ENCODE measurements around the gene ADAMTS16.

ADAMTS16 gene

DNA sequence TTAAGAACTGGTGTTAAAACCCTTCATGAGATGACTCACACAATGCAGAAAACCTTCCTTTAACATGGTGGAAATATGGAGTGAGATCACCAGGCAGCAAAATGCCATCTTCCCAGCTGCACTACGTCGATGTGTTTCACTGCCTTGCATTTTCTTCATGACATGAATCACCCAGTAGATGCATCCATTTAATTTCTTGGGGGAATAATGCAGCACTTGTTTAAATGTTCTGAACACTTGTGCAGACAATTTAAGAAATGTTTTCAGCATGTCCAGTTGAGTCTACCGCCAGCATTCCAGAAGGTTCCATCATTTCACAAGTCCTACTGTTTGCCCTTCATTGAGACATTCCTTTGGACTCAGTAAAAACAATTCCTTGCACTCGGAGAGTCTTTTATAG is 81.6 kb downstream of the ADAMTS16 start:
- no peak for DNase-seq (ENCODE audit: low read depth in 2 of 2, low spot score in 1 of 2)

DNA sequence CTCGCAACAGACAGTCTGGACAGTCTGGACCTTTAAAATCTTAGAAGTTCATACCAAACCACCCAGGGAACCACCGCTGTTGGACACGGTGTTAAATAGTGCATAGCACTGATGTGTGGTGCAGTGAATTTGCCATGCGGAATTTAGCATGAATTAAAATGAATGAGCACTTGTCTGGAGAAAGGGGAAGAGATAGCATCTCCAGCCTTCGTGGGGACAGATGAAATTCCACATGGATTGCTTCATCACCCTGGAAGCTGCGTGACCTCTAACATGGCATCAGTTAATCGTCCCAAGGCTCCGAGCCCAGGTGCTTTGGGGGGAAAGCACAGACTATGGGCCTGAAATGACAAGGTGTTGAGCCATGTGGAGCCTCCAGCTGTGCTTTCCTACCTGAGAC is 91.4 kb downstream of the ADAMTS16 start:
- no peak for DNase-seq (ENCODE audit: low read depth in 2 of 2, low spot score in 1 of 2)

DNA sequence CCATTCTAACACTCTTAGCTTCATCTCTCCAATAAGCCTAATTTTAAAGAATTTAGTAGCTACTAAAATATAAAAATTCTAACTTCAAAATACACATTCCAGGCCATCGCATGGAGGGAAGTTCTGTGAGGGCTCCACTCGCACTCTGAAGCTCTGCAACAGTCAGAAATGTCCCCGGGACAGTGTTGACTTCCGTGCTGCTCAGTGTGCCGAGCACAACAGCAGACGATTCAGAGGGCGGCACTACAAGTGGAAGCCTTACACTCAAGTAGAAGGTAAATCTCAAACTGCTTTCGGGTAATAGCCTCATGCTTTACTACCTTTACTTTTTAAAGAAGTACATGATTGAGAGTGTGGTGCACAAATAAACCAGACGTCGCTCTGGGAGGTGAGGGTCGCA is 94.8 kb downstream of the ADAMTS16 start:
- no peak for DNase-seq (ENCODE audit: low read depth in 2 of 2, low spot score in 1 of 2)

DNA sequence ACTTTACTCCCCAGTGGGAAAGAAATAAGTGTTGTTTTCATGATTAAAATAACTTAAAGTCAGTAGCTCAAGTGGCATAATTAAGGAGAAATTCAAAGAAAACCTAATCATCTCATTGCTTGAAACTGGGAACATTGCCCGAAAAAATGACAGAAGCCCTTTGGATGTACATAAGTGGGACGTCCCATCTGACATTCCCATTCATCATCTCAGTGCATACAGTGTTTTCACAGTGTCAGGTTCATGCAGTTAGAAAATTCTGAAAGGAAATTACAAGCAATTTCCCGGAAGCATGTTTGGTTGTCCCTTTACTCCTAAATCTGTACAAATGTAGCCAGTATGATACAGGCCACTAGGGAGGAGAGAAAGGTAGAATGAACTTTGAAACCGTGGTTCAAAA is 95.6 kb downstream of the ADAMTS16 start:
- DNase-seq (ENCODE audit: low read depth in 2 of 2, low spot score in 1 of 2), result no peak

DNA sequence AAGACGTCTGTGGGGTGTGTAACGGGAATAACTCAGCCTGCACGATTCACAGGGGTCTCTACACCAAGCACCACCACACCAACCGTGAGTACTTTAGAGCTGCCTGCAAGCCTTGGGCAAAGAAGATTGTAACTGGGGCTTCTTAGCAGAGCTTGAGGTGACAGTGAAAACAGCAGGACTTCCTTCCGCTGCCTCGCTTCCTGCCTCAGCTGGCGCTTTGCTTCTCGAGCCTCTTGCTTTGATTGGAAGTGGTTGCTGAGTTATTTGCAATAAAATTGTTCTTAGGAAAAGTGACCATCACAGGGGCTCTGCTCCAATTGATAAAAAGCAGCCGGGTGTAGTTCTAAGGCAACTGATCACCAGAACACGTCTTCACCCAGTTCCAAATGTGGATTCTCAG is 99.1 kb downstream of the ADAMTS16 start:
- DNase-seq (ENCODE audit: low read depth in 2 of 2, low spot score in 1 of 2), result no peak

DNA sequence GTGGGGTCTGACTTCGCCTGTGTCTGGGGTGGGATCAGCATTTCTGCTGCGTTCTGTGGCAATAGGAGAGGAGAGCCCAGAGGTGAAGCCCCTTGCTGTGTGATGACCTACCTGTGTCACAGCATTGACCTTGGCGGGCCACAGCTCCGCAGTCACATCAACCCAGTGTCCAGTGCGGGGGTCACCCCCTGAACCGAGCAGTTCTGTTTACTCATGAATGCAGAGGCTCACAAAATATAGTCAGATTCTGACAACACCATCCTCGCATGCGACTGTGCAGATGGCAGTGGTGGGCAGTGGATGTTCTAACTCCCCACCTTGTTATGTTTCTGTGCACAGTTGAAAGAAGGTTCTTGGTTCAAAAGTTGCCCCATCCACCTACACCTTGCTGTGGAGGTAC is 100.1 kb downstream of the ADAMTS16 start:
- no peak for DNase-seq (ENCODE audit: low read depth in 2 of 2, low spot score in 1 of 2)

DNA sequence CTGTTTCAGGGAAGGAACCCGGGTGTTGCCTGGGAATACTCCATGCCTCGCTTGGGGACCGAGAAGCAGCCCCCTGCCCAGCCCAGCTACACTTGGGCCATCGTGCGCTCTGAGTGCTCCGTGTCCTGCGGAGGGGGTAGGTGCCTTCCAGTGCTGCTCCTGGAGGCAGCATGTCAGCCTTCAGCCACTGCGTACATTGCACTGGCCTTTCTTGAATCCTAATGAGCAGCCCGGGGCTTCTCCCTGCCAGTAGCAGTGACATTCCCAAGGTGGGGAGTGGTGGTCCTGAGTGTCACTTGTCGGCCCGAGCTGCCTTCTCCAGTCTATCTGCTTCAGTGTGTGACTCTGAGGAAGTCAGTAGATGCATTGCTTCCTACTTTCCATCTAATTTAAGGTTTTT is 101.9 kb downstream of the ADAMTS16 start:
- no peak for DNase-seq (ENCODE audit: low read depth in 2 of 2, low spot score in 1 of 2)

DNA sequence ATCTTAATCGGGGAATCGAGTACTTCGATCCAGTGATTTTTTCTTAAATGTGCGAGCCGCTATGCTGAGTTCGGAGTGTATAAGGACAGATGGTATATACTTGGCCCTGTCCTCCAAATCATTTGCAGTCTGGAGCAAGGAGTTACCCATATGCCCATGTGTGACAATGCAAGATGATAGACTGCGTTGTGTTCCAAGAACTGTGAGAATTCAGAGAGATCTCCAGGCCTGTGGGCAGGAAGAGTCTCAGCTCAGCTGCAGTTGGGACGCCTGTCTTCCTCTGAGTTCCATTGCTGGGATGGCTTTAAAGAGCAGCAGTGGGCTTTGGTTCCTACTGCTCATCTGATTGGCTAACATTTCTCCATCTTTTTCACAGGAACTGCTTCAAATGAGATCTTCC is 106.6 kb downstream of the ADAMTS16 start:
- DNase-seq (ENCODE audit: low read depth in 2 of 2, low spot score in 1 of 2), result no peak

DNA sequence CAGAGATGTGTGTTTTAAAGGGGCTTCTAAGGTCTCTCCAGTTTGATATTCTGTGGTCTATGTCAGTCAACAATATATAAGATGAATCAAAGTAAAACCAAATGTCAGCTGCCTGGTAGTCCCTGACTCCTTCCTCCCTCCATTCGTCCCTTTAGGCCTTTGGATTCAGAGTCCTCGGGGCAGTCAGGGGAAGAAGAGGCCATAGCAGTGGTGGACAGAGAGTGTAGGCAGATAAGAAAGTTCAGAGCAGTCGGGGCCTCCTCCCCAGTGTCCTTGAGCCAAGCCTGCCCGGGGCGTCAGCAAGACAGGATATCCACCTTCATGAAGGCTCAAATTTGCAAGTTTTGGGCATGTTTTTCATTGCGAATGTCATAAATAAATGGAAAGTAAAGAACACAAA is 110.6 kb downstream of the ADAMTS16 start:
- no peak for DNase-seq (ENCODE audit: low read depth in 2 of 2, low spot score in 1 of 2)

DNA sequence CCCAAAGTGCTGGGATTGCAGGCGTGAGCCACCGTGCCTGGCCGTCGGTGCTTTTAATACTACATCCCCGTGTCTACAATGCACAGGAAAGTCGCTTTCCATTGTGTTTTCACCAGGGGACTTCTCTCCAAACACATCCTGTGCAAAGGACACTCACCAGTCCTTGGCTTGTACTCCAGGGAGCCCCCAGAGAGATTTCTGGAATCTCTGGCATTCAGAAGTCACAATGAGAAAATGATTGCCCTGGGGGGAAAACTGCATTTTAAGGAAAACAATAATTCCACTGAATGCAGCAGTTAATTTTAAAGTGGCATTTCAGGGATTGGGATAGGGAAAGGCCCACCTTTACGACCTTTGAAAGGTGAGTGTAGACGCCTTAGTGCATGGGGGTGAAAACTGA is 112.0 kb downstream of the ADAMTS16 start:
- DNase-seq (ENCODE audit: low read depth in 2 of 2, low spot score in 1 of 2), result no peak

DNA sequence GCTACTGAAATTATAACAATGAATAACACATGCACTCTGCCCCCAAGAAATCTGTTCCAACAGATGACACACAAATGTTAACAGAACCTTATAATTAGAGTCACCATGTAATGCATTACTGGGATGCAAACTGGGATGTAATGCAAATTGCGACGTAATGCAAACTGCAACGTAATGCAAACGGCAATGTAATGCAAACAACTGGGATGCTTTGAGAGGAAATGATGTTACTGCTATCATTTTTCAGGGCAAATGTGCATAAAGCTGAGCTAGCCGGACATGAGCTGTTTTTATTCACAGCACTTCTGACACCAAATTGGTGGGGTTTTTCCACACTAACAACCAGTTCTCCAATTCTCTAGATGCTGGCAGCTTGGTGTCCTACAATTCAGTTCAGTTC is 117.2 kb downstream of the ADAMTS16 start:
- DNase-seq (ENCODE audit: low read depth in 2 of 2, low spot score in 1 of 2), result no peak

DNA sequence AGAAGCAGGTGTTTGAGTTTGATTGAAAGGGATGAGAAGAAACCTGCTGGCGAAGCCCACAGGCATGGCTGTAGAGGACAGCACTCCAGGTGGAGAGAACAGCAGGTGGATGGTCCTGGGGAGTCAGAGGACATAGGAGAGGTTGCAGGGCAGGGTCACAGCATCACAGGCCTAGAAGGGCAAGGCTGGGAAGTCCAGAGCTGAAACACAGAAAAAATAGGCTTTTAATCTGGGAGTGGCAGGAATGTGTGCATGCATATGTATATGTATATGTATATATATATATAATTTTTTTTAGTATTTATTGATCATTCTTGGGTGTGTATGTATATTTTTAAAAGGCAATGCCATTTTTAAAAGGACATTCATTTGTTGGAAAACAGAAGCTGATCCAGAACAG is 118.4 kb downstream of the ADAMTS16 start:
- DNase-seq (ENCODE audit: low read depth in 2 of 2, low spot score in 1 of 2), result no peak

DNA sequence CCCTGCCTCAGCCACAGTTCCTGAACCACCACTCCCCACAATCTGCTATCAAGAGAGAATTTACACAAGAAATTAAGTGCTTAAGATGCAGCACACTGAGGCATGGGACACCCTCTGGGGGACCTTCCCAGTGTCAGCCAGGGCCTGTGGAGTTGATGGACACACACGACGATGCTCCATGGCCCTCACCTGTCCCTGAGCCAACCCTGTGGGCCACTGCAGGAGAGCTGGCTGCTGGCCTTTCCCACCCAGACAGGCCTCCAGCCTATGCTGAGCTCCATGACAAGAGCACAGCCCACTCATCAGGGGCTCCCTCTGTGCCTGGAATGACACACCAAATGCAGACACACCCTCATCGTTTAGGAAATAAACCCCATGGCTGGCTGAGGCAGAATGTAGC is 124.6 kb downstream of the ADAMTS16 start:
- no peak for DNase-seq (ENCODE audit: low read depth in 2 of 2, low spot score in 1 of 2)

DNA sequence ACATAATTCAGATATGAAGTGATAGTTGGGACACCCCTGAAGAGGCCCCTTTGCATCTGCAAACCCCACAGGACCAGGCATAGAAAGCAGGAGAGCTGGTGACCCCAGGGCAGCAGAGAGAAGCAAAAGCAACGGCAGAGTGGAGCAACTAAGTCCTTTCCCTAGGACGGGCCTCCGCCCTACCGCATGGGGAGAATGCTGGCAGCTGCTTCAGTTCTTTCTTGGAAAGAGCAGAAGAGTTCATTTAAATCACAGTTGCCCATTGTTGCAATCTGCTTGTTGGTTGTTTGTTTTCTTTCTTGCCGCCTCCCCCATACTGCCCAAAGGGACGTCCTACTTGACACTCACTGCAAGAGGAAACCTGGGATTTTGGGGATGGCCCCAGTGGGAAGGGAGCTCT is 126.2 kb downstream of the ADAMTS16 start:
- no peak for DNase-seq (ENCODE audit: low read depth in 2 of 2, low spot score in 1 of 2)

DNA sequence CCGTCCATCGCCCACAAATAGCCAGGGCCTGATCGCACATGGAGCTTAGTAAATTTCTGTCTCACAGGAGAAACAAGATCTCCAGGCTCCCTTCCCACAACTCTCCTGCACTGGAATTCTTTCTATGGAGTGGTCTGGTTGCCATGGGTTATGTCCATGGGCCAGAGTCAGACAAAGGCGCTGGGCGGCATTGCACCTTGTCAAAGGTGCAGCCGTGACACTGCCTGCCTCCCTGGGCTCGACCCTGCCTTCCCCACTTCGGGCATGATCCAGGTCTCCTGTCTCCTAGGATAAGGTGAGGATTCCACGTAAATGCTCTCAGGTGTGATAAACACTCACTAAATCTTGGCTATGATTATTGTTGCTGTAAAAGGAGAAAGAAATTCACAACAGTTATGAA is 130.0 kb downstream of the ADAMTS16 start:
- DNase-seq (ENCODE audit: low read depth in 2 of 2, low spot score in 1 of 2), result no peak

DNA sequence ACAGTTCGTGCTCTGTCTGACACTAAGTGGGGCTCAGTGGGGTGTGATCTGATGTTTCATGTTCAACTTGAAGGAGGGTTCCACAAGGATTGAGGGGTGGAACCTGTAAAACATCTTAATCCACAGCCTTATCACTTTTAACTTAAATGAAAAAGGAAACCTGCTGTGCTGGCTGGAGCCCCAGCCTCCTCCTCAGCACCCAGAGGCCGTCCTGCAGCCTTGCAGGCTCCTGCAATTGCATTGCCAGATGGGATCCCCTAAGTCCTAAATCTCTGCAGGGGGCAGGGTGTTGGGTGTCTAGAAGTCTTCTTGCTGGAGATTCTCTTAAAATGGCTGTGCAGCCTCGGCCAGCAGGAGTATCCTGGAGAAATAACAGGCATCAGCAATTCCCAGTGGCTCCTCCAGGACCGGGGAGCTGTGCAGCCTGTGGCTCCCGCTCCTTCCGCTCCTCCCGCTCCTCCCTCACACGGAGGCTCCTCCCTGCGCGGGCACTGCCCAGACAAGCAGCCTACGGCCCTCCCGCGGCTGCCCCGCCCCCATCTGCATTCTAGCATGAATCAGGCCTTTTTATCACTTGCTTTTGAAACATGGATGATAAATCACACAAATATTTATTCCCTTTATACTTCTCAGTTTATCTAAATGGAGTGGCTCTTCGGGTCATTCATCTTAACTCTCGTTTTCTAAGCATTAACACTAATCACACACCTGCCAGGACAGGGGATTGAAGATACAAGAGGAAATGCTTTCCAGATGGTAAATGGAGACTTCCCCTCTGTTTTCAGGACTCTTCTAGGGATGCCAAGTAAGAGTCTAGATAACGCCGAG is 131.0 kb downstream of the ADAMTS16 start:
- no peak for DNase-seq (ENCODE audit: low read depth in 2 of 2, low spot score in 1 of 2)

DNA sequence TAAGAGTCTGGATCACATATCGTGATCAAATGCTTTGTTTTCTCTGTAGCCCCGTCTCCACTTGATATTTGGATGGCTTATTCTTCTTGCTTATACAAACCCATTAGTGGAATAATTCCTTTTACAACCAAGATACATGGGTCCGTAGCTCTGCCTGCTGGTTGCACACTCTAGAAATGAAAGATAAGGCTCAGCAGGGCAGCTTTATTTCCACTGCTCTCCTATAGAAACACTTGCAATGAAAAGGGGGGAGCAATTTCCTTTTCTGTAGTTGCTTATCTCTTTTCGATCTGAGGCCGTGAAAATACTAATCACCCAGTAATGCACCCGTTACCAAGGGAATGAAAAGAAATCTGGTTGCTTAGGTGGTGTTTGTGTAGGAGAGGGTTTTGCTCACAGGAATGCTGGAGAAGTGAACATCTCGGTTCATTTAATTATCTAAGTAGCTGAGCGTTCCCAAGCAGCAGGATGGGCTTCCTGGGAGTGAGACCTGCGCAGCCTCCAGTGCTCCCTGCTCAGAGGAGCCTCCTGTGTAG is 131.7 kb downstream of the ADAMTS16 start:
- DNase-seq (ENCODE audit: low read depth in 2 of 2, low spot score in 1 of 2), result no peak

DNA sequence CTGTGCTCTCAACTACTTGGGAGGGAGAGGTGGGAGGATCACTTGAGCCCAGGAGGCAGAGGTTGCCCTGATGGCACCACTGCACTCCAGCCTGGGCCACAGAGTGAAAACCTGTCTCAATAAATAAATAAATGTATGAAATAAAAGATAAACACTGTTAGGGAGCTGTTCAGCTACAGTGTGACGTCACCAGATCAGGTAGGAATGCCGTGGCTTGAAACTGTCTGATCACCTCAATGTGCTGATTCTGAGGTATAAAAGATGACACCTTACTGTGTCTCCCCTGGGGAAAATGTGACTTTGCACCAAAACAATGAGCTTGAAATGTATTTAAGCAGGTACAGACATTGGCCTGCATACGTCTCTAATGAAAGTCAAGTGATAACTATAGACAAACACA is 133.3 kb downstream of the ADAMTS16 start:
- DNase-seq (ENCODE audit: low read depth in 2 of 2, low spot score in 1 of 2), result no peak

DNA sequence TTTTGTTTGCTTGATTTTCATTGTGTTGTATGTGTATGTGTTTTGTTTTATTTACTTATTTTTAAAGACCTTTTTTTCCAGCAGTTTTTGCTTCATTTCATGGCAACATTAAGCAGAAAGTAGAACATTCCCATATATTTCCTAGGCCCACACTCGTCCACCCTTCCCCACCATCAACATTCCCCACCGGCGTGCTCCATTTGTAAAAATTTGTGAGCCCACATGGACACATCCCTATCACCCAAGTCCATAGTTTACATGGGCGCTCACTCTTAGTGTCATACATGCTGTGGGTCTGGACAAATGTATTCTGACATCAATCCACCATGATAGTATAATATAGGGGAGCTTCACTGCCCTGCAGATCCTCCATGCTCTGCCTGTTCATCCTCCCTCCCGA is 133.8 kb downstream of the ADAMTS16 start:
- DNase-seq (ENCODE audit: low read depth in 2 of 2, low spot score in 1 of 2), result no peak

DNA sequence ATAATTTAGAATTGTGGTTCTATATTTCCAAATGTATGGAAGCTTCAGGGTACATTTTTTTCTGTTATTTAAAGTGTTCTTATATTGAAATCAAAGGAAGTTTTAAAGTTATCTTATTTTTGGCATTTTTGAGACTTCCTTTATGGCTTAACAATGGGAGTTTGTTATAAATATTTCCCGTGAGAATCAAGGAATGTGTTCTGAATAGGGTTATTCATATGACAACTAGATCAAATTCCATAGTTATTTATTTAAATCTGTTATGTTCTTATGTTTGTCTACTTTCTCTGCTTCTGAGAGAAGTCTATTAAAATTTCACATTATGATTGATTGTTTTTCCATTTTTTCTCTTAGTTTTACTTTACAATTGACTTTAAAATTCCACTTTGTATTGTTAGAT is 135.1 kb downstream of the ADAMTS16 start:
- DNase-seq (ENCODE audit: low read depth in 2 of 2, low spot score in 1 of 2), result no peak

DNA sequence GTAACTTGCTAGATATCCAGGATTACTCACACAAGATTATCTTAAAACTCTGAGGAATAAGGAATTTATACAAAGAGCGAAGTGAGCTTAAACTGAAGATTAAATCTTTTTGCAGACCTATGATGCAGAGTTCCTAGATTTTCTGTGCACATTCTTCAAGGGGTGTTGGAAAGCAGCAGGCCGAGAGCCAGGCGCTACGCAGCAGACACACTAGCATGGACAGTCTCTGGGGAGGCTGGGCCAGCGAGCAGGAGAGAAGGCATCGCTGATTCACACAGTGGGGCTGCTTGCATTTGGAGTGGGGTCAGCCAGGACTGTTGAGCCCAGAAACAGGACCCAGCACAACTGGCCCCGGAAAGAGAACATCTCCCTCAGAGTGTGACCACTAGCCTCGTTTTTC is 136.3 kb downstream of the ADAMTS16 start:
- DNase-seq (ENCODE audit: low read depth in 2 of 2, low spot score in 1 of 2), result no peak

DNA sequence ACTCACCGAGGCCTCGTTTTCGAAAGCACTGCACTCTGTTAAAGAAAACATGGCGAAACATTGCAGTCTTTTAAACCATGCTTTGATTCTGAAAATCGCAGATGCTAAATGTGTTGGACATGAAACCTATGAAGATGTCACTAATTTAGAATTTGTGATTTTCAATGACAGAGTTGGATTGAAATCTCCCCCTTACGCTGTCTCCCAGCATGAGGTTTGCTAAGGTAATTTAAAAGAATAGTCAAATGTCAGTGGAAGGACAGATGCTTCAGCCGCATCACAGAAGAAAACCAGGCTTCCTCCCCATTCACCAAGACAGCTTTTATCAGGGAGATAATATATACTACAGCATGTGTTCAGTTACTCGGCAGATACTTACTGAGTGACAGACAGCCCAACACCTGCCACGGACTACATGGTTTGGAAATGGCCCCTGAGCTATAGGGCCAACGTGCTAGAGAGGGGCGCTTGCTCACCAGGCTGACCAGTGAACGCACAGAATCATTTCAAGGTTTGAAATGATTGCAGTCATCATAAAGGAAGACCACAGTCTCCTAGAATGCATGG is 136.9 kb downstream of the ADAMTS16 start:
- no peak for DNase-seq (ENCODE audit: low read depth in 2 of 2, low spot score in 1 of 2)

Measured in stimulated activated CD8-positive, alpha-beta memory T cell treated with anti-CD3 and anti-CD28 coated beads, Interleukin-4, amount 100 ng/mL, for 1 hour (primary cell).